ENCODE data around the gene P2RX4.
"Not testable (repeated sequence)": the region's sequence is repeated elsewhere in the genome, so short reads cannot be mapped to it uniquely, and the experiment has no call there.

Gene P2RX4

GRCh38 chr12:121226399-121226798, 16.5 kb downstream of the P2RX4 start:
- no peaks in the 10 kb centered on the region for H3K27me3 ChIP-seq (ENCODE audit: insufficient read depth, low read depth, severe bottlenecking)
- no peak overlapping the region for H3K27ac ChIP-seq
- DNase-seq: no peak
- TF ChIP-seq, protein P1, sequence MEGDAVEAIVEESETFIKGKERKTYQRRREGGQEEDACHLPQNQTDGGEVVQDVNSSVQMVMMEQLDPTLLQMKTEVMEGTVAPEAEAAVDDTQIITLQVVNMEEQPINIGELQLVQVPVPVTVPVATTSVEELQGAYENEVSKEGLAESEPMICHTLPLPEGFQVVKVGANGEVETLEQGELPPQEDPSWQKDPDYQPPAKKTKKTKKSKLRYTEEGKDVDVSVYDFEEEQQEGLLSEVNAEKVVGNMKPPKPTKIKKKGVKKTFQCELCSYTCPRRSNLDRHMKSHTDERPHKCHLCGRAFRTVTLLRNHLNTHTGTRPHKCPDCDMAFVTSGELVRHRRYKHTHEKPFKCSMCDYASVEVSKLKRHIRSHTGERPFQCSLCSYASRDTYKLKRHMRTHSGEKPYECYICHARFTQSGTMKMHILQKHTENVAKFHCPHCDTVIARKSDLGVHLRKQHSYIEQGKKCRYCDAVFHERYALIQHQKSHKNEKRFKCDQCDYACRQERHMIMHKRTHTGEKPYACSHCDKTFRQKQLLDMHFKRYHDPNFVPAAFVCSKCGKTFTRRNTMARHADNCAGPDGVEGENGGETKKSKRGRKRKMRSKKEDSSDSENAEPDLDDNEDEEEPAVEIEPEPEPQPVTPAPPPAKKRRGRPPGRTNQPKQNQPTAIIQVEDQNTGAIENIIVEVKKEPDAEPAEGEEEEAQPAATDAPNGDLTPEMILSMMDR (IDR thresholded peaks at IDR 0.05; ENCODE audit: low read depth, low read length): no peak
- no peaks in the 10 kb centered on the region for H3K9me3 ChIP-seq (ENCODE audit: severe bottlenecking)
- no peaks in the 10 kb centered on the region; the same call in 1 of the 2 replicates for H3K36me3 ChIP-seq
- no peak overlapping the region for H3K4me3 ChIP-seq (ENCODE audit: low read depth, low read length)

GRCh38 chr12:121226871-121227270, 16.9 kb downstream of the P2RX4 start:
- H3K36me3 ChIP-seq; H3K27ac ChIP-seq; H3K4me3 ChIP-seq (ENCODE audit: low read depth, low read length); H3K27me3 ChIP-seq (ENCODE audit: insufficient read depth, low read depth, severe bottlenecking); H3K9me3 ChIP-seq (ENCODE audit: severe bottlenecking); DNase-seq: not testable (repeated sequence)

GRCh38 chr12:121227294-121227693, 17.4 kb downstream of the P2RX4 start:
- H3K4me3 ChIP-seq (ENCODE audit: low read depth, low read length): no peak overlapping the region
- no peaks in the 10 kb centered on the region for H3K9me3 ChIP-seq (ENCODE audit: severe bottlenecking)
- TF ChIP-seq, protein P1 (IDR thresholded peaks at IDR 0.05; ENCODE audit: low read depth, low read length): no peak
- no peaks in the 10 kb centered on the region; the same call in 1 of the 2 replicates for H3K36me3 ChIP-seq
- no peaks in the 10 kb centered on the region for H3K27me3 ChIP-seq (ENCODE audit: insufficient read depth, low read depth, severe bottlenecking)
- H3K27ac ChIP-seq: no peak overlapping the region
- DNase-seq: no peak

DNA sequence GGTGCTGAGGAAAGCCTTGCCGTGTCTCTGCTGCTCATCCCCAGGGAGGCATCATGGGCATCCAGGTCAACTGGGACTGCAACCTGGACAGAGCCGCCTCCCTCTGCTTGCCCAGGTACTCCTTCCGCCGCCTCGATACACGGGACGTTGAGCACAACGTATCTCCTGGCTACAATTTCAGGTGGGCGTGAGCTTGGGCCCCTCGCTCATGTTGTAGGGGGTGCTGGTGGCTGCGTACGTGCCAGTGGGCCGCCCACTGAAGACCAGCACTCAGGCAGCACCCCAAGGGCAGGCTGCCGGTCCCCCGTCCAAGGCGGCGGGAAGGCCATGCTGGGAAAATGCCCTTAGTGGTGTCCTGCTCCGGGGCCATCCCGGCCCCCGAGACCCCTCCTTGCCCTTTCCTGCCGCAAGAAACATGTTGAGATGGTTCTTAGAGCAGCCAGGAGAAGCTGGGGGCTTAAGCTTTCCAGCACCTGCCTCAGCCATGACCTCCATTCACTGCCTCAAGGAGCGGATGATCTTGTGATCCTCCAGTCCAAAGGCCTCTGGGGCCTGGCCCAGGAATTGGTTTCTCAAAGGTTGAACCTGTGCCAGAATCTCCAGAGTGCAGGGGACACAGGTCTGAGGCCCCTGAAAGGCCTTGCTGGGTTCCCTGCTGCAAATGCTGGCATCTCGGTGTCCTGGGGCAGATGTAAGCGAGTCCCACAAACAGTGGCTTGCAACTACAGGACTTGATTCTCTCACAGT, 19.2 kb downstream of the P2RX4 start:
- no peak for DNase-seq
- Histone ChIP-seq H3K36me3 (no peaks in the 10 kb centered on the region; the same call in 1 of the 2 replicates), H3K27me3 (ENCODE audit: insufficient read depth, low read depth, severe bottlenecking) (no peaks in the 10 kb centered on the region), H3K4me3 (ENCODE audit: low read depth, low read length) (no peak overlapping the region), H3K27ac (no peak overlapping the region), H3K9me3 (ENCODE audit: severe bottlenecking) (no peaks in the 10 kb centered on the region)
- TF ChIP-seq, protein P1 (IDR thresholded peaks at IDR 0.05; ENCODE audit: low read depth, low read length): no peak

GRCh38 chr12:121229826-121230537, 20.1 kb downstream of the P2RX4 start:
- not testable (repeated sequence) for H3K36me3 ChIP-seq; H3K4me3 ChIP-seq (ENCODE audit: low read depth, low read length); H3K27ac ChIP-seq; H3K27me3 ChIP-seq (ENCODE audit: insufficient read depth, low read depth, severe bottlenecking); H3K9me3 ChIP-seq (ENCODE audit: severe bottlenecking)
- peak; percentile 83 for DNase-seq
- TF ChIP-seq, protein P1 (IDR thresholded peaks at IDR 0.05; ENCODE audit: low read depth, low read length): peak; percentile 92

DNA sequence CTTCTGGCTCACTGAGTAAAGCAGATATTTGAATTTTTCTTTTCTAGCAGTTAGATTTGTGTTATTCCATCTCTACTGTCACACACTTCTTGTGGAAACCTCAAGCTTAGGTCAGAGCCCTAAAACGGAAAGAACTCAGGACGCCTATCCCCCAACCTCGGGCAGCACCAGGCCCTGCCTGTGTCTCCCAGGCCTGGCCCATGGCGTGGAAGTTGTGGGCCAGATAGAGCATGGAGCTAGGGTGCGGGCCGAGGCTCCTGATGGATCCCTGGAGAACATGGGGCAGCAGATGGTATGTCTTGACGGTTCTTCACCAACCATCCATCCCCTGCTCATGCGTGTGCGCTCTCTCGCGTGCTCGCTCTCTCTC, 20.6 kb downstream of the P2RX4 start:
- TF ChIP-seq, protein P1 (IDR thresholded peaks at IDR 0.05; ENCODE audit: low read depth, low read length): no peak
- no peak overlapping the region for H3K4me3 ChIP-seq (ENCODE audit: low read depth, low read length)
- H3K9me3 ChIP-seq (ENCODE audit: severe bottlenecking): no peaks in the 10 kb centered on the region
- no peak for DNase-seq
- no peaks in the 10 kb centered on the region for H3K27me3 ChIP-seq (ENCODE audit: insufficient read depth, low read depth, severe bottlenecking)
- H3K36me3 ChIP-seq: no peaks in the 10 kb centered on the region; the same call in 1 of the 2 replicates
- no peak overlapping the region for H3K27ac ChIP-seq

All from WERI-Rb-1 (cell line).